ENCODE measurements around the gene AGBL4. TPM values are rescaled to one million over a fixed set of nuclear protein-coding genes. Genes with fewer than 3 reads are reported as not detected.

Gene AGBL4
- total RNA-seq, 1 experiment from 2014 or later = 0.33 TPM

- H3K9me3 ChIP-seq (ENCODE audit: low read length) = no peaks in the 10 kb centered on the region
- no peaks in the 10 kb centered on the region for H3K36me3 ChIP-seq (ENCODE audit: low read depth, low read length)
- intact Hi-C loops (cut with micrococcal nuclease) = no loop called here
- TF ChIP-seq EZH2 (IDR thresholded peaks at IDR 0.05; ENCODE audit: low read length, unreplicated experiment) (no peak), CTCF (conservative IDR thresholded peaks at IDR 0.05; ENCODE audit: low read depth, low read length) (no peak), EZH2phosphoT487 (IDR thresholded peaks at IDR 0.05; ENCODE audit: borderline replicate concordance, low read length) (no peak)
- no peaks in the 10 kb centered on the region for H3K9me2 ChIP-seq (replicated peaks; ENCODE audit: low read length)
- ChIA-PET CTCF (no interaction called here), POLR2A (ENCODE audit: unreplicated experiment) (no interaction called here)
- no peaks in the 10 kb centered on the region for H4K20me1 ChIP-seq (ENCODE audit: low read length)
- no peaks in the 10 kb centered on the region for H3K79me2 ChIP-seq (ENCODE audit: low read length)
- no peak overlapping the region for H2AFZ ChIP-seq (ENCODE audit: low read length)
- no TSS peak for BruUV-seq (replicated peaks)
- H3K9ac ChIP-seq (ENCODE audit: low read length) = no peak overlapping the region
- no peak overlapping the region for H3K27ac ChIP-seq (ENCODE audit: low read length)
- no peaks in the 10 kb centered on the region for H3K4me1 ChIP-seq (ENCODE audit: insufficient read depth, low read length)
- H3K4me2 ChIP-seq (ENCODE audit: low read length) = no peak overlapping the region
- DNase-seq = no peak
- peaks cover 51% of the 10 kb centered on the region for H3K27me3 ChIP-seq (ENCODE audit: low read length)
- no peaks in the 10 kb centered on the region for H3F3A ChIP-seq (ENCODE audit: low read length, unreplicated experiment)
- no peak overlapping the region for H3K4me3 ChIP-seq (ENCODE audit: low read length)
- no peak for ATAC-seq
These were observed 1420.5 kb downstream of the AGBL4 start for GRCh38 chr1:48603222-48603621.

DNA sequence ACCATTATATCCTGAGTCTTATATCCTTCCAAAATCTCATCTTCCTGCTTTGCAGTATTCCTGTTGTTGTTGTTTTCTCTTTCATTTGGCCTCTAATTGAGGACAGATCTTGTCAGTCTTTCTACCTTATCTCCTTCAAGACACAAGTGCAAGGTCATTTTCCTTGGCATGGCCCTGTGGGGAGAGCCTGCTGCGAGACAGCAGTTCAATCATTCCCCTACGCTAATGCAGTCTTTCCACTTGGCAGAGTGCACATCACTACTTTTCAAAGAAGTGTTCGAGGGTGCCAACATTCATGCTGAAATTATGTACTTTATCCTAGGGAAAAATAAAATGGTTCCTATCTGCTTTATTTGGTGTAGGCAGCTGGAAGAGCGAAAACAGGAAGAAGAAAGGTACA, 1421.4 kb downstream of the AGBL4 start:
- Histone ChIP-seq H4K20me1 (ENCODE audit: low read length) (no peaks in the 10 kb centered on the region), H3K36me3 (ENCODE audit: low read depth, low read length) (no peaks in the 10 kb centered on the region), H3F3A (ENCODE audit: low read length, unreplicated experiment) (no peaks in the 10 kb centered on the region), H3K9me3 (ENCODE audit: low read length) (no peaks in the 10 kb centered on the region), H3K4me1 (ENCODE audit: insufficient read depth, low read length) (no peaks in the 10 kb centered on the region), H3K79me2 (ENCODE audit: low read length) (no peaks in the 10 kb centered on the region), H3K9ac (ENCODE audit: low read length) (no peak overlapping the region), H3K9me2 (replicated peaks; ENCODE audit: low read length) (no peaks in the 10 kb centered on the region), H3K4me2 (ENCODE audit: low read length) (no peak overlapping the region), H3K4me3 (ENCODE audit: low read length) (no peak overlapping the region), H3K27ac (ENCODE audit: low read length) (no peak overlapping the region), H2AFZ (ENCODE audit: low read length) (no peak overlapping the region), H3K27me3 (ENCODE audit: low read length) (peaks cover 43% of the 10 kb centered on the region)
- CTCF ChIA-PET = no interaction called here
- DNase-seq = no peak
- intact Hi-C loops (cut with micrococcal nuclease) = no loop called here
- BruUV-seq (replicated peaks) = no TSS peak
- no peak for ATAC-seq
- POLR2A ChIA-PET (ENCODE audit: unreplicated experiment) = no interaction called here
- no peak for TF ChIP-seq EZH2 (IDR thresholded peaks at IDR 0.05; ENCODE audit: low read length, unreplicated experiment)
- no peak for TF ChIP-seq EZH2phosphoT487 (IDR thresholded peaks at IDR 0.05; ENCODE audit: borderline replicate concordance, low read length)
- no peak for TF ChIP-seq CTCF (conservative IDR thresholded peaks at IDR 0.05; ENCODE audit: low read depth, low read length)

DNA sequence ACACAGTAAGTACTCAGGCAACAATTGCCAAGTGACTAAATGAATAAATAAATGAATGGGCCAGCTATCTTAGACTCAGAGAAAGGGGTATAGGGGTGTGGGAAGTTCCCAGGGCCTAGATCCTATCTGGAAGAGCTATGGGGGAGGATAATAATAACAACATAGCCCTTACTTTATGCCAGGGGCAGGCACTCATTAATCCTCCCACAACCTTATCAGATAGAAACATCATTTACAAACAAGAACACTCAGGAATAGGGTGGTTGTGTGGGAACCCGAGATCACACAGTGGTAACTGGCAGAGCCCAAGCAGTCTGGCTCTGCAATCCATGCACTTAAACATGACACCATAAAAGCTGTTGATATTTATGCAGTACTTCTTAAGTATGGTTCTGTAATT, 1423.6 kb downstream of the AGBL4 start:
- H3F3A ChIP-seq (ENCODE audit: low read length, unreplicated experiment) = no peaks in the 10 kb centered on the region
- H3K4me3 ChIP-seq (ENCODE audit: low read length) = no peak overlapping the region
- H2AFZ ChIP-seq (ENCODE audit: low read length) = no peak overlapping the region
- no peak overlapping the region for H3K4me2 ChIP-seq (ENCODE audit: low read length)
- H3K9ac ChIP-seq (ENCODE audit: low read length) = no peak overlapping the region
- intact Hi-C loops (cut with micrococcal nuclease) = no loop called here
- H3K36me3 ChIP-seq (ENCODE audit: low read depth, low read length) = no peaks in the 10 kb centered on the region
- ATAC-seq = no peak
- H3K27ac ChIP-seq (ENCODE audit: low read length) = no peak overlapping the region
- POLR2A ChIA-PET (ENCODE audit: unreplicated experiment) = no interaction called here
- H3K27me3 ChIP-seq (ENCODE audit: low read length) = peaks cover 32% of the 10 kb centered on the region
- no peaks in the 10 kb centered on the region for H3K4me1 ChIP-seq (ENCODE audit: insufficient read depth, low read length)
- no peaks in the 10 kb centered on the region for H3K9me3 ChIP-seq (ENCODE audit: low read length)
- no TSS peak for BruUV-seq (replicated peaks)
- TF ChIP-seq CTCF (conservative IDR thresholded peaks at IDR 0.05; ENCODE audit: low read depth, low read length) = no peak
- no peak for TF ChIP-seq EZH2phosphoT487 (IDR thresholded peaks at IDR 0.05; ENCODE audit: borderline replicate concordance, low read length)
- TF ChIP-seq EZH2 (IDR thresholded peaks at IDR 0.05; ENCODE audit: low read length, unreplicated experiment) = no peak
- no peaks in the 10 kb centered on the region for H3K79me2 ChIP-seq (ENCODE audit: low read length)
- no peak for DNase-seq
- H3K9me2 ChIP-seq (replicated peaks; ENCODE audit: low read length) = no peaks in the 10 kb centered on the region
- CTCF ChIA-PET = no interaction called here
- H4K20me1 ChIP-seq (ENCODE audit: low read length) = no peaks in the 10 kb centered on the region
